HG03039 (cell line): Measurements from ENCODE around the gene TSPOAP1.

Source experiments
- ATAC-seq: cut with Tn5 transposase; IDR thresholded peaks from one replicate; pipeline ENCODE4 v1.9.1; 2021; ENCODE audit warnings: mild to moderate bottlenecking, moderate library complexity; ENCODE audit not compliant: unreplicated experiment

The TSPOAP1 gene, protein sequence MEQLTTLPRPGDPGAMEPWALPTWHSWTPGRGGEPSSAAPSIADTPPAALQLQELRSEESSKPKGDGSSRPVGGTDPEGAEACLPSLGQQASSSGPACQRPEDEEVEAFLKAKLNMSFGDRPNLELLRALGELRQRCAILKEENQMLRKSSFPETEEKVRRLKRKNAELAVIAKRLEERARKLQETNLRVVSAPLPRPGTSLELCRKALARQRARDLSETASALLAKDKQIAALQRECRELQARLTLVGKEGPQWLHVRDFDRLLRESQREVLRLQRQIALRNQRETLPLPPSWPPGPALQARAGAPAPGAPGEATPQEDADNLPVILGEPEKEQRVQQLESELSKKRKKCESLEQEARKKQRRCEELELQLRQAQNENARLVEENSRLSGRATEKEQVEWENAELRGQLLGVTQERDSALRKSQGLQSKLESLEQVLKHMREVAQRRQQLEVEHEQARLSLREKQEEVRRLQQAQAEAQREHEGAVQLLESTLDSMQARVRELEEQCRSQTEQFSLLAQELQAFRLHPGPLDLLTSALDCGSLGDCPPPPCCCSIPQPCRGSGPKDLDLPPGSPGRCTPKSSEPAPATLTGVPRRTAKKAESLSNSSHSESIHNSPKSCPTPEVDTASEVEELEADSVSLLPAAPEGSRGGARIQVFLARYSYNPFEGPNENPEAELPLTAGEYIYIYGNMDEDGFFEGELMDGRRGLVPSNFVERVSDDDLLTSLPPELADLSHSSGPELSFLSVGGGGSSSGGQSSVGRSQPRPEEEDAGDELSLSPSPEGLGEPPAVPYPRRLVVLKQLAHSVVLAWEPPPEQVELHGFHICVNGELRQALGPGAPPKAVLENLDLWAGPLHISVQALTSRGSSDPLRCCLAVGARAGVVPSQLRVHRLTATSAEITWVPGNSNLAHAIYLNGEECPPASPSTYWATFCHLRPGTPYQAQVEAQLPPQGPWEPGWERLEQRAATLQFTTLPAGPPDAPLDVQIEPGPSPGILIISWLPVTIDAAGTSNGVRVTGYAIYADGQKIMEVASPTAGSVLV (N-terminal part only)

GRCh38 chr17:58328195-58329034, at the start of gene TSPOAP1:
Gene TSPOAP1 (minus strand): TSS chr17:58328795. CDS start chr17:58327920, 875 bp downstream.
- no peak for ATAC-seq

- ATAC-seq = no peak
Measured at GRCh38 chr17:58377661-58378060, 49.1 kb upstream of the TSPOAP1 start.

DNA sequence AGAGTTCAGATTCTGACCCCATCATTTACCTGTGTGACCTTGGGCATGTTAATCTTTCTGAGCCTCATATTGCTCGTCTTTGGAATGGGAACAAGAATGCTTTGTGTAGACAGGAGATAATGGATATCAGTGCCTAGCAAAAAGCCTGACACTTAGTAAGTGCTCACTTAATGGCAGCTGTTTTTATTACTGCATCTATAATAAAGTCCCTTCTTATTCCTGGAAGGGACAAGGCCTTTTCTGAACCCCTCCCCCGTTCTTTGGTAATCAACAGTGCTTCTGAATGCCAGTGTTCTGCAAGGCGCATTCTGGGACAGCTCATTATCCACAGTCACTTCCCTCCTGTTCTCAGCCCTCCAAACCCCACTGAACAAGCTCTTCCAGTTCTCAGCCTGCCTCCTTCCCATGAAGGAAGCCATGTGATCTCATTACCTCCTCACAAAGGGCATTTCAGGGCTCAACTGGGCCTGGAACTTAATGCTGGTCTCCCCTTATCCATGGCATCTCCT, 48.6 kb upstream of the TSPOAP1 start:
- no peak for ATAC-seq

DNA sequence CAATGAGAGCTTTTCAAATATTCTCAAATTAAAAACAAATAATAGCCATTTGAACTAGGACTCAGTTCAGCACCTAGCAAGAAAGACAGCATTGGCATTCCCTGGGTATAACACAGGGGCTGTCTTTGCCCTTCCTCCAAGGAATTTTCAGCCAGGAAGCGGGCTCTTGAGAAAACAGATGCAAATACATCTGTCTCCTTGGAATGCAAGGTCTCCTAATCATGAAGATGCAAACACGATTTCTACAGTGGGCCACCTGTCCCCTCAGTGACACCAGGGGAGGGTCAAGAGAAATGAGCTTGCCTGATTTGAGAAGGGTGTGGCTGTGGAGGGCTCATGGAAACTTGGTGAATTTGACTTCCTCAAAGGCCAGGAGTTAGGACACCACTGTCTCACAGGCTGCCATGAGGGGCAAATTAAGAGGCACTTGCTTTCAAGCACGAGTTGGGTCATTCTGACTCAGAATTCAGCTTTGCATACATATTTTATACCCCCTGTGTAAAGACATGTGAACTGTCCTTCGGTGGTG, 47.9 kb upstream of the TSPOAP1 start:
- ATAC-seq = no peak

GRCh38 chr17:58375811-58376210, 47.2 kb upstream of the TSPOAP1 start:
- no peak for ATAC-seq

- no peak for ATAC-seq
Measured at GRCh38 chr17:58375256-58375655, 46.7 kb upstream of the TSPOAP1 start.

- no peak for ATAC-seq
Measured at GRCh38 chr17:58373923-58374322, 45.3 kb upstream of the TSPOAP1 start.

- no peak for ATAC-seq
Measured at GRCh38 chr17:58373003-58373402, 44.4 kb upstream of the TSPOAP1 start.

DNA sequence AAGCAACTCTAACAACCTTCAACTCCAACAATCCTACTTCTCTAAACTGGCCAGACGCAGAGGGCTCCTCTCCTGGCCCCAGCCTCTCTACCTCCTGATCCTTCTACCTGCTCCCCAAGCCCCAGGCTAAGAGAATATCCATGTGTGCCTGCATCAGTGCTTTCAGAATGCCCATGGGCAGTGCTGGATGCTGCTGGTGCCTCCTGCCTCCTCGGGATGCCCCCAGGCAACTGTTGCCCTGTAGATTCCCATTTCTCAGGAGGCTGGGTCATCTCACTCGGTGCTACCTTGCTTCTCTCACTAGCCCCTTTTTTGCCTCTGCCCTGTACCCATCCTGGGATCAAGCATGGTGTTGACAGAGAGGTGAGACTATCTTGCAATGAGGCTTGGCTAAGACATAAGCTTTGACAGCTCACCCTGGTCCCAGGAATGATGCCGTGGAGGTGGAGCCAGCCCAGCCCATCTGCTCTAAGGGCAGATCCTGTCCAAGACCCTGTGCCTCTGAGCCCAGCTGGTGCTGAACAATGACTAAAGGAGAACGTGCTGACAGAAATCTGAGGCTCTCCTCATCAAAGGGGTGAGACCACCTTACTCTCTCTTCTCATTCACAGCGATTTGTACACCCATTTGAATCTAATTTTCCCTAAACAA, 42.8 kb upstream of the TSPOAP1 start:
- no peak for ATAC-seq

DNA sequence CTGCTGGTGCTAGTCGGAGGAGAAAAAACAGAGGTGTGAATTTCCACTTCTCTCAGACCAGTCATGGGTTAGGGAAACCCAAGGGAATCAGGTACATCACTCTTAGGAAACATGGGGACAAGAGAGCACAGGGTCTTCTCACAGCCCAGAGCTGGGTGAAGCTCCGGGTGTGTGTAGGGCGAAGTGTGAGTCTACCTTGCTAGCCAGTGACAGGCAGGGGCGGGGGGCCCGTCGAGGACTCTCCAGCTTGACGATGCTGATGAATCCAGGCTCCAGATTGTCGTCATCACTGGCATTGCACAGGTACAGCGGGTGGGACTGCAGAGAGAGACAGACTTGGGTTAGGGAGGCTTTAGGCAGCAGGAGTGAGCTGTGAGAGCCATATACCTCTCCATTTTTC, 42.1 kb upstream of the TSPOAP1 start:
- no peak for ATAC-seq

GRCh38 chr17:58370309-58370708, 41.7 kb upstream of the TSPOAP1 start:
- ATAC-seq = no peak

DNA sequence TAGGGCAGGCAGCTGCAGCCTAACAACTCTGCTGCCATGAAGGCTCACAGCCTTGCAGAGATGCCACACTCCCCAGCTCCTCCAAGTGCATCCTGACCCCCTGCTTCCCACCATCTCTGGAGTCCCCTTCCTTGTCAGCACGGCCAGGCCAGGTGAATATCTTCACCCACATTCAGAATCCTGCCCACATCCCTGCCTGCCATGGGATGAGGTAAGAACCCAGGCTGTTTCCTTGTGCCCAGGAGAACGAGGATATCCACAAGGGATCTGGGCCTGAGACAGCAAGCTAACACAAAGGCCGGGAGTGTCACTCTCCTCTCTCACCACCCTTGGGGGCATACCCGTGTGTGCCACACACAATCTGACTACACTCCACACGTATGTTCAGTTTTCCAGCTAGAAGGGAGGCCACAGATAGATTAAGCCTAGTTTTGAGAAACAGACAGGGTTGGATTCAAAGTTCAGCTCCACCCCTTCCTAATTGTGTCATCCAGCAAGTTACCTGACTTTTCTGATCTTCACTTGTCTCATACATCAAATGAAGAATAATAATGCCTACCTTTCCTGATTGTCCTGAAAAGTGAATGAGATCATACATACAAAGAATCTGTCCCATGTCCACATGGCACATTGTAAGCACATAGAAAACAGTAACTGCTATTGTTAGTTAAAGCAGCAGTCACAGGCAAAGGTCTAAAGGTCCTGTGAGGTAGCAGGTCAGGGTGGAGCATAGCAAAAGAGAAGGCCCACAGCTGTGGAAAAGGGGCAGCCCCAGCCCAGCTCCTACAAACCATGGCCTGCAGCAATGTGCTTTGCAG, 40.8 kb upstream of the TSPOAP1 start:
- ATAC-seq = no peak

GRCh38 chr17:58368860-58369213, 40.2 kb upstream of the TSPOAP1 start:
- ATAC-seq = no peak

DNA sequence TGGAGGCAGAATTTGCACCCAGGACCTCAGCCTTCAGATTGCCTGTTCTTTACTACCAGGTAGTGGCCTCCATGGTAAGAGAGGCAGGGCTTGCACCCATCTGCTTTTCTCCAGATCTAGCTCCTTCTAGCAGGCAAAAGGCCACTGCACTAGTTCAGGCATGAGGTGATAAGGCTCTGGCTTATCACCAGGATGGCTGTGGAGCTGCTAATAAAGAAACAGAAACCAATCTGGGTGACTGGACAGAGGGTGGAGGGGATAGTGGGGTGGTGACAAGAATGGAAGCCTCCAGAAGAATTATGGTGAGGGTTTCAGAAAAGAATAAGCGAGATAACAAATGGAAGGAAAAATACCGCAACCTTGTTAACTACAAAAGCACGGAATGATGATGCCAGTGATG, 38.9 kb upstream of the TSPOAP1 start:
- no peak for ATAC-seq

GRCh38 chr17:58365980-58366595, 37.5 kb upstream of the TSPOAP1 start:
- ATAC-seq = no peak

GRCh38 chr17:58365185-58365979, 36.8 kb upstream of the TSPOAP1 start:
- no peak for ATAC-seq

- ATAC-seq = no peak
Measured at GRCh38 chr17:58364270-58364942, 35.8 kb upstream of the TSPOAP1 start.
